Neutrophil (primary cell): ENCODE data around the gene TTLL1.

Experiments
- H3K27ac ChIP-seq: fragments of 200-600 bp; sonication (generic); 2 replicates; pipeline ENCODE4 v1.5.1; 2016; ENCODE audit warnings: mild to moderate bottlenecking, moderate library complexity
- H3K27me3 ChIP-seq: fragments of 200-600 bp; sonication (generic); 2 replicates; pipeline ENCODE4 v1.6.0; 2016; ENCODE audit warnings: mild to moderate bottlenecking
- H3K36me3 ChIP-seq: fragments of 200-600 bp; sonication (generic); 2 replicates; pipeline ENCODE4 v1.5.1; 2017
- H3K4me1 ChIP-seq, 2 experiments: fragments of 200-600 bp in 1 of 2; sonication (generic) in 1 of 2; 1 replicate in 1 of 2; 2 replicates in 1 of 2; pipeline versions ENCODE4 v1.5.1 to v1.6.1; 2013 to 2016; ENCODE audit warnings: low read depth in 1 of 2, low read length in 1 of 2, mild to moderate bottlenecking in 1 of 2, moderate library complexity in 1 of 2; ENCODE audit not compliant: control insufficient read depth in 1 of 2, insufficient read depth in 1 of 2
- H3K4me3 ChIP-seq, 2 experiments: fragments of 200-600 bp in 1 of 2; sonication (generic) in 1 of 2; 1 replicate in 1 of 2; 2 replicates in 1 of 2; pipeline ENCODE4 v1.5.1; 2013 to 2016; ENCODE audit warnings: low read depth in 1 of 2, low read length in 1 of 2, mild to moderate bottlenecking in 1 of 2, moderate library complexity in 1 of 2
- H3K9me3 ChIP-seq: fragments of 200-600 bp; sonication (generic); 2 replicates; pipeline ENCODE4 v1.5.1; 2016
- TF ChIP-seq, protein P1 (sequence below): fragments of 200-600 bp; sonication (generic); IDR thresholded peaks from 2 replicates; pipeline ENCODE4 v1.5.1; 2016; ENCODE audit warnings: antibody characterized with exemption

Gene TTLL1

DNA sequence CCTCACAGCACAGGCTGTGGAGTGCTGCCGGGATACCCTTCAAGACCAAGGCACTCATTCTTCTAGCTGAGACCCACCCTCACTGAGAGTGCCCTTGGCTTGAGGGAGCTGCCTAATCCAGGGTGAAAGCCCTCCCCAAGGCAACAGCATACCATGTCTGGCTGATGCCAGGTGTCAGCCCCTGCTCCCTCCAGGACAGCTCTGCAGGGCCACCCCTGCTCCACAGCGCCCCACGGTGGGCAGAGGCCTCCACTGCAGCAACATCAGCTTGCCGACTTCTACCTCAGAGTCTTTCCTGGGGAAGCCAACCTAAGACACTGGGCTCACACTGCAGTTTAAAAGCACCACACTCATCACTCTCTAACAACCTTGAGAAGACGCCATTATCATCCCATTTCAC is 29.0 kb downstream of the TTLL1 start:
- Histone ChIP-seq H3K4me3 (no peak overlapping the region), H3K27me3 (no peaks in the 10 kb centered on the region), H3K36me3 (peaks cover 4% of the 10 kb centered on the region), H3K9me3 (no peaks in the 10 kb centered on the region), H3K27ac (no peak overlapping the region), H3K4me1 (no peaks in the 10 kb centered on the region)
- TF ChIP-seq, protein P1, sequence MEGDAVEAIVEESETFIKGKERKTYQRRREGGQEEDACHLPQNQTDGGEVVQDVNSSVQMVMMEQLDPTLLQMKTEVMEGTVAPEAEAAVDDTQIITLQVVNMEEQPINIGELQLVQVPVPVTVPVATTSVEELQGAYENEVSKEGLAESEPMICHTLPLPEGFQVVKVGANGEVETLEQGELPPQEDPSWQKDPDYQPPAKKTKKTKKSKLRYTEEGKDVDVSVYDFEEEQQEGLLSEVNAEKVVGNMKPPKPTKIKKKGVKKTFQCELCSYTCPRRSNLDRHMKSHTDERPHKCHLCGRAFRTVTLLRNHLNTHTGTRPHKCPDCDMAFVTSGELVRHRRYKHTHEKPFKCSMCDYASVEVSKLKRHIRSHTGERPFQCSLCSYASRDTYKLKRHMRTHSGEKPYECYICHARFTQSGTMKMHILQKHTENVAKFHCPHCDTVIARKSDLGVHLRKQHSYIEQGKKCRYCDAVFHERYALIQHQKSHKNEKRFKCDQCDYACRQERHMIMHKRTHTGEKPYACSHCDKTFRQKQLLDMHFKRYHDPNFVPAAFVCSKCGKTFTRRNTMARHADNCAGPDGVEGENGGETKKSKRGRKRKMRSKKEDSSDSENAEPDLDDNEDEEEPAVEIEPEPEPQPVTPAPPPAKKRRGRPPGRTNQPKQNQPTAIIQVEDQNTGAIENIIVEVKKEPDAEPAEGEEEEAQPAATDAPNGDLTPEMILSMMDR = peak; percentile 71

GRCh38 chr22:43057641-43058040 is 31.6 kb downstream of the TTLL1 start:
- no peaks in the 10 kb centered on the region for H3K9me3 ChIP-seq
- H3K27me3 ChIP-seq = no peaks in the 10 kb centered on the region
- H3K36me3 ChIP-seq = peaks cover 4% of the 10 kb centered on the region

DNA sequence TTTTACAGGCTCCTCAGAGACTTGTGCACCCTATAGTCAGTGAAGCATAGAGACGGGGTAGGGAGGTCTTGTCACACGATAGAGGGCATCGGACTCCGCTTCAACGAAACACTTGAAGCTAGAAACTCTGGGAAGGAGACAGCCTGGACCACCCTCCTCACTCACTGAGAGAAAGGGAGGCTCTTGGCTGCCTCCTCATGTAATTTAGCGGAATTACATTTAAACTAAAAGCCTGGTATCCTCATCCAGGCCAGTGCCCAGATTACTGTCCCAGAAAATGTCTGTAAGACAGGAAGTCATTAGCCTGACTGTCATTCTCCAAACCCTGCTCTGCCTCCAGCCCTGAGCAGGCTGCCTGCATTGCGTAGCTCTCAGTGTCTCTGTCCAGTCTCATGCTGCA is 36.0 kb downstream of the TTLL1 start:
- TF ChIP-seq, protein P1 = no peak
- no peaks in the 10 kb centered on the region for H3K27me3 ChIP-seq
- no peaks in the 10 kb centered on the region for H3K4me1 ChIP-seq
- H3K27ac ChIP-seq = no peak overlapping the region
- no peak overlapping the region for H3K4me3 ChIP-seq
- no peaks in the 10 kb centered on the region for H3K36me3 ChIP-seq
- no peaks in the 10 kb centered on the region for H3K9me3 ChIP-seq

More at GRCh38 chr22:43057641-43058040, 31.6 kb downstream of the TTLL1 start:
- Histone ChIP-seq H3K4me3 (no peak overlapping the region), H3K27ac (no peak overlapping the region), H3K4me1 (no peaks in the 10 kb centered on the region)
- TF ChIP-seq, protein P1 = no peak

DNA sequence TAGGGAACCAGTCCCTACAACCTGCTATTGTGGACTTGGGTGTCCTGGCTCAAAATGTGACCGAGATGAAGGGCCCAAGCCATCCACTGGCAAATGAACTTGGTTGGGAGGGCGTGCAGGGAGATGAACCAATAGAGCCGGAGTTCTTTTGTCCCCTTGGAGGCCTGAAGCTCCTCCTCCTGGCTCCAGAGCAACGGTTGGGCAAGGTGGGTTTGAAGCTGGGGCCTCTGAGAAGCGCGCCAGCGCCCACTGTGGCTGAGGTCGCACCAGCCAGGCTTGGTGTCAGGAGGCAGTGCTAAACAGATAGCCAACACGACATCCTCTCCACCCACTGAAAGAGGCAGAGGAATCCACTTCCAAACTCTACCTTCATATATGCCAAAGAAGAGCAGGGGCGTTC is 38.2 kb downstream of the TTLL1 start:
- TF ChIP-seq, protein P1 = no peak
- H3K4me3 ChIP-seq = no peak overlapping the region
- H3K27ac ChIP-seq = no peak overlapping the region
- H3K9me3 ChIP-seq = no peaks in the 10 kb centered on the region
- H3K36me3 ChIP-seq = no peaks in the 10 kb centered on the region
- no peaks in the 10 kb centered on the region for H3K27me3 ChIP-seq
- no peaks in the 10 kb centered on the region for H3K4me1 ChIP-seq

- no peak overlapping the region for H3K27ac ChIP-seq
Observed at GRCh38 chr22:43047605-43048004, 41.6 kb downstream of the TTLL1 start.

More at GRCh38 chr22:43047605-43048004, 41.6 kb downstream of the TTLL1 start:
- no peaks in the 10 kb centered on the region for H3K36me3 ChIP-seq
- no peaks in the 10 kb centered on the region for H3K9me3 ChIP-seq
- no peak overlapping the region for H3K4me3 ChIP-seq
- H3K4me1 ChIP-seq = no peaks in the 10 kb centered on the region
- H3K27me3 ChIP-seq = no peaks in the 10 kb centered on the region
- TF ChIP-seq, protein P1 = no peak
